Measurements from ENCODE around the gene RNF39. TPM values are rescaled to one million over a fixed set of nuclear protein-coding genes. Genes with fewer than 3 reads are reported as not detected.

RNF39 gene
- total RNA-seq, 1 donor, result not detected

DNA sequence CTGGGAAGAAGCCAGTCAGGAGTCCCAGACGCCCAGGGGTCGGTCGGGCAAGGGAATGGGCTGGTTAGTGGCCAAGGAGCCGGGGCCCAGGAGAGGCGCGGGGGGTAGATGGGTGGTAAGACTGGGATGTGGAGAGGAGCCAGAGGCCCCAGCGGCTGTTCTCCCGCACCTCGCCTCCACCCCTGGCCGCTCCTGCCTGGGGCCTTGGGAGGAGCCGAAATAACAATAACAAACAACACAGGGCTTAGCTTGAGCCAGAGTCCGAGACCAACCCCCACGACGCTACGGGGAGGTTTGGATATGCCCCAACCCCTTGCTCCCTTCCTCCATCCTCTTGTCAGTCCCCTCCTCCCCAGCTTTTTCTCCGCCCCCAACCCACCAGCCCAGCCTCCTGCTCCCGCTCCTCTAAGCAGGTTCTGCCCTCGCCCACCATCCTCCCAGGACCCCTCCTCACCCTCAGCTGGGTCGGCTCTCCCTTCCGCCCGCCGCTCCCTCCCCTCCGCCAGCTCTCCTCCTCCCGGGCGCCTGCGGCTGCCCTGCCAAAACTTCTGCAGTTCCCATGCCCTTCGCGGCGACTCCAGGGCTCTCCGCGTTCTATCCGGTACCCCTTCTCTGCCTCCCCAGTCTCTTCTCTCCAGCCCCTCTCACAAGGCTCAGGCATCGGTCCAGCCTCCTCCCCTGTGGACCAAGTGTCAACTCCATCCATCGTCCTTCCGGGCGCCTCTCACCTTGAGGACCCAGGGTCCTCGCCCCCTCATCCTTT, 1.1 kb downstream of the RNF39 start:
- DNase-seq (ENCODE audit: low read depth), result peak; percentile 8
- peak overlapping the region; percentile 21 for H3K4me3 ChIP-seq (ENCODE audit: low read depth, low read length)
- no peak for TF ChIP-seq CTCF (IDR thresholded peaks at IDR 0.05; ENCODE audit: insufficient read depth, low read depth, low read length)

DNA sequence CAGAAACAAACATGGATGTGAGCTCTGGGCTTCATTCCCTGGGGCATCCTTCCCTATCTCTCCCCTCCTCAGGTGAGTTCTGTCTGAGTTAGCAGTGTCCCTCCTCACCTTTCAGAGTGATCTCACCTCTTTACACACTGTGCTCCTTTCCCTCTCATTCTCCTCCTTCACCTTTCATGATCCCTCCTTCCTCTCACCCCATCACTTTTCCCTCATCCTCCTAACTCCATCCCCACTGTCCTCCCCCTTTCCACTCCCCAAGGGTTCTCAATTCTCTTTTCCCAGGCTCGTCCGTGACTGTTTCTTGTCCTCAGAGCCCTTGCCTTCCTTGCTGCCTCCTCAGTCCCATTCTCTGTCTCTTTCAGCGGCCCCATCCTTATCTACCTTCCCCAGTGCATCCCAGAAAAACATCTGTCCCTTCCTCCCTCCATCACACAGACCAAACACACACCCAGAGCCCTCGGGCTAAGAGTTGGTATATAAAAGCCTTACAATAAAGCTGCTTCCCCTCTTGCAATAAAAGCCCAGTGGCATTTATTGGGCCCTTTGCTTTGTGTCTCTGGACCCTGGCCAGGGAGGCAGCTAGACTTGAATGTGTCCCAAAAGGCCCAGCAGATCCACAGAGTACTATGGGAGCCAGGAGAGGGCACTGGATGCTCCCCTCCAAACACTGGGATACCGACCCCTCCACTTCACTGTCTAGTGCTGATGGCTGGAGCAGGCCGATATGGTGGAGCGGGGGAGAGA, 1.9 kb downstream of the RNF39 start:
- TF ChIP-seq CTCF (IDR thresholded peaks at IDR 0.05; ENCODE audit: insufficient read depth, low read depth, low read length), result no peak
- DNase-seq (ENCODE audit: low read depth), result no peak
- no peak overlapping the region for H3K4me3 ChIP-seq (ENCODE audit: low read depth, low read length)

GRCh38 chr6:30071858-30072257, 3.7 kb downstream of the RNF39 start:
- no peak for DNase-seq (ENCODE audit: low read depth)
- no peak for TF ChIP-seq CTCF (IDR thresholded peaks at IDR 0.05; ENCODE audit: insufficient read depth, low read depth, low read length)
- H3K4me3 ChIP-seq (ENCODE audit: low read depth, low read length), result peak overlapping the region; percentile 16

GRCh38 chr6:30071081-30071818, 4.3 kb downstream of the RNF39 start:
- peak overlapping the region; percentile 16 for H3K4me3 ChIP-seq (ENCODE audit: low read depth, low read length)
- DNase-seq (ENCODE audit: low read depth), result peak; percentile 53
- peak; percentile 30 for TF ChIP-seq CTCF (IDR thresholded peaks at IDR 0.05; ENCODE audit: insufficient read depth, low read depth, low read length)

- peak overlapping the region; percentile 88 for H3K4me3 ChIP-seq (ENCODE audit: low read depth, low read length)
- DNase-seq (ENCODE audit: low read depth), result no peak
- no peak for TF ChIP-seq CTCF (IDR thresholded peaks at IDR 0.05; ENCODE audit: insufficient read depth, low read depth, low read length)
These were observed 8.0 kb downstream of the RNF39 start for GRCh38 chr6:30067460-30068139.

All from fibroblast of villous mesenchyme (primary cell).